ENCODE data around the gene GPR15LG. TPM values are rescaled to one million over a fixed set of nuclear protein-coding genes. Genes with fewer than 3 reads are reported as not detected.
A peak's percentile ranks its signal among the peaks of the same experiment; 100 is the strongest.

Gene GPR15LG
- total and polyA plus RNA-seq, 9 donors: 0.31 to 3.6 TPM; not detected in 7

DNA sequence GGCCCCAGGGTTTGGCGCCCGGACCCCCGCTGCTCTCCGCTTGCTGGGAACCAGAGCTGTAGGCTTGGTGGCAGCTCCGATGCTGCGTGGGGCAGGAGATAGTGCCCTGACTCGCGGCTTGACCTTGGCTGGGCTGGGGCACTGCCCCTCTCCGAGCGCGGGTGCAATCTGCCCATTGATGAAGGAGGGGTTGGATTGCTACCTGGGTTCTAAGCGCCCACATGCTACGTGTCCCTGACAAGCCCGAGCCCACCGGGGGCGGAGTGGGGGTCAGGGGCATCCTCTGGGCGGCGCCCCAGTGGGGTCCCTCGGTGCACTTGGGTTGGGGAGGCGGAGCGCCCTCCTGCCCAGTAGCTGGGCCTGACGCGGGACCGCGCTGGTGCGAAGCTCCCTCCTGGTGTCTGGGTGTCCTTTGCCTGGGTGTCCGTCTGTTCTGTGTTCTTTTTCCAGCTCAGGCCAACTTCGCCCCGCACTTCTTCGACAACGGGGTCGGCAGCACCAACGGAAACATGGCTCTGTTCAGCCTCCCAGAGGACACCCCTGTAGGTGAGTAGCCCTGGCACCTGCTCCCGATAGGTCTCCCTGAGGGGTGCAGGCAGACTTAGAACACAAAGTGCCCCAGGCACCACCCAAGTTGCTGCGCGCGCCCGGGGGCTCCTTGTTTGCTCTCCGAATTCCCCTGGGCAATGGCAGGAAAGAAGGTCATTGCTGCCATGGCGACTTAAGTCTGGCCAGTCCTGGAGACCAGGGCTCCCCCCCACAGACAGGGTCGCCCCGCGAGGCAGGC is 21.6 kb downstream of the GPR15LG start:
- Histone ChIP-seq H3K36me3 (no peaks in the 10 kb centered on the region), H3K9me3 (no peaks in the 10 kb centered on the region), H3K27ac (no peak overlapping the region), H3K4me1 (ENCODE audit: insufficient read depth) (no peaks in the 10 kb centered on the region), H3K4me3 (no peak overlapping the region), H3K27me3 (no peaks in the 10 kb centered on the region)
- DNase-seq: no peak
- WGBS, 3 donors: 13 to 21% (median 17%) methylated on average over 33 to 43 of the region's 43 CpGs
- intact Hi-C loops (cut with DNase I): no loop called here
- TF ChIP-seq EP300 (IDR thresholded peaks at IDR 0.05) (no peak), POLR2A (IDR thresholded peaks at IDR 0.05) (no peak)
- TF ChIP-seq, protein P1, sequence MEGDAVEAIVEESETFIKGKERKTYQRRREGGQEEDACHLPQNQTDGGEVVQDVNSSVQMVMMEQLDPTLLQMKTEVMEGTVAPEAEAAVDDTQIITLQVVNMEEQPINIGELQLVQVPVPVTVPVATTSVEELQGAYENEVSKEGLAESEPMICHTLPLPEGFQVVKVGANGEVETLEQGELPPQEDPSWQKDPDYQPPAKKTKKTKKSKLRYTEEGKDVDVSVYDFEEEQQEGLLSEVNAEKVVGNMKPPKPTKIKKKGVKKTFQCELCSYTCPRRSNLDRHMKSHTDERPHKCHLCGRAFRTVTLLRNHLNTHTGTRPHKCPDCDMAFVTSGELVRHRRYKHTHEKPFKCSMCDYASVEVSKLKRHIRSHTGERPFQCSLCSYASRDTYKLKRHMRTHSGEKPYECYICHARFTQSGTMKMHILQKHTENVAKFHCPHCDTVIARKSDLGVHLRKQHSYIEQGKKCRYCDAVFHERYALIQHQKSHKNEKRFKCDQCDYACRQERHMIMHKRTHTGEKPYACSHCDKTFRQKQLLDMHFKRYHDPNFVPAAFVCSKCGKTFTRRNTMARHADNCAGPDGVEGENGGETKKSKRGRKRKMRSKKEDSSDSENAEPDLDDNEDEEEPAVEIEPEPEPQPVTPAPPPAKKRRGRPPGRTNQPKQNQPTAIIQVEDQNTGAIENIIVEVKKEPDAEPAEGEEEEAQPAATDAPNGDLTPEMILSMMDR (IDR thresholded peaks at IDR 0.05): no peak

DNA sequence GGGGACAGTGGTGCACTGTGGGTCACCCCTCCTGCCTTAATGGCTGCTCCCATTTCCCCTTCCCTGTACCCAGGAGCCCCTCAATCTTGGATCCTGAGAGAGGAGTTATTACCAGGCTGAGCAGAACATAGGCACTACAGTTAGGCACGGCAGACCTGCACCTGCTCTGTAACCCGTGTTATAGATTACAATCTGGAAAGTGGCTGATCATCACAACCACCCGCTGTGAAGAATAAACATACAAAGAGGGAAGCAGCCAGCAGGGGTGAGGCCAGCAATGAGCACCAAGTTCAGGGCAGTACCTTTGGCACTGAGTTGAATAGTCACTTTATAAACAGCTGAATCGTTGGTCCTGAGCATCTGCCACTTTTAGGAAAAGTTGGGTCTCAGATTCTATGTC is 22.5 kb downstream of the GPR15LG start:
- Histone ChIP-seq H3K36me3 (no peaks in the 10 kb centered on the region), H3K4me3 (no peak overlapping the region), H3K27me3 (no peaks in the 10 kb centered on the region), H3K9me3 (no peaks in the 10 kb centered on the region), H3K27ac (no peak overlapping the region), H3K4me1 (ENCODE audit: insufficient read depth) (no peaks in the 10 kb centered on the region)
- intact Hi-C loops (cut with DNase I): no loop called here
- TF ChIP-seq POLR2A (IDR thresholded peaks at IDR 0.05) (no peak), EP300 (IDR thresholded peaks at IDR 0.05) (no peak)
- TF ChIP-seq, protein P1 (IDR thresholded peaks at IDR 0.05): no peak
- WGBS, 3 donors: 33 to 56% (median 35%) methylated on average over 4 of the region's 4 CpGs
- no peak for DNase-seq

DNA sequence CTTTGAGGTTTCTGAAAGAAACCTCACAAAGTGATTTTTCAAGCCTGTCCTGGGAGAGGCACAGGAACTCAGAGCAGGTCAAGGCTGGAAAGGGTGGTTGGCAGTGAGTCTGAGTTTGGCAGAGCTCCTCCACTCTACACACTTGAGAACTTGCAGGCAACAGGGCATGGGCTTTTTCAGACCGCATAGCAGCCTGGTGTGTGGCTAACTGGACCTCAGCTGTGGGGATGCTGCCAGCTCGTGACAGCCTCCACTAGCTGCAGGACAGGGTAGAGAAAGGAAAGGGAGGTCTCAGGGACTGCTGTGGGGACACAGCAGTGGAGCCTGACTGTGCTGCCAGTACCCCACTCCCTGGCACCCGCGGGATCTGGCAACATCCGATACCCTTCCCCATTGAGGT is 23.3 kb downstream of the GPR15LG start:
- DNase-seq: peak in 1 of 5 donors; percentile 10
- 56 to 72% (median 67%) methylated on average over 5 of the region's 5 CpGs for WGBS, 3 donors
- no peak overlapping the region for H3K27ac ChIP-seq
- intact Hi-C loops (cut with DNase I): no loop called here
- no peaks in the 10 kb centered on the region for H3K9me3 ChIP-seq
- no peaks in the 10 kb centered on the region for H3K36me3 ChIP-seq
- no peak overlapping the region for H3K4me3 ChIP-seq
- no peaks in the 10 kb centered on the region for H3K4me1 ChIP-seq (ENCODE audit: insufficient read depth)
- H3K27me3 ChIP-seq: no peaks in the 10 kb centered on the region
- TF ChIP-seq, protein P1 (IDR thresholded peaks at IDR 0.05): no peak
- TF ChIP-seq EP300 (IDR thresholded peaks at IDR 0.05) (no peak), POLR2A (IDR thresholded peaks at IDR 0.05) (no peak)

DNA sequence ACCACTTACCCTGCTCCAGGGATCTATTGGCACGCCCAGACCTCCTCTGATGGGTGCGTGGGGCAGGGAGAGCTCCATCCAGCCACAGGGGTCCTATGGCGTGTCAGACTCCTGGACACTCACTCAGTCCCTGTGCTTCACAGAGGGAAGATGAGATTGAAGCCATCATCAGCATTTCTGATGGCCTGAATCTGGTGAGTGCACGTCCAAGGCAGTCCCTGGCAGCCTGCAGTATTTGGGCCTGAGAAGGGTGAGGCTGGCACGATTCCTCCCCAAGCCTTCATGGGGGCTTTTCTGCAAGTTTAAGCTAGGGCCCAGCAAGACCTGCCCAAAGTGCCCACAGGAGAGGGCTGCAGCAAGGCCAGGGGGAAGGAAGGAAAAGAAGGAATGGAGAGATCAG is 24.0 kb downstream of the GPR15LG start:
- Histone ChIP-seq H3K4me1 (ENCODE audit: insufficient read depth) (no peaks in the 10 kb centered on the region), H3K4me3 (no peak overlapping the region), H3K27me3 (no peaks in the 10 kb centered on the region), H3K9me3 (no peaks in the 10 kb centered on the region), H3K27ac (no peak overlapping the region), H3K36me3 (no peaks in the 10 kb centered on the region)
- 74 to 79% (median 79%) methylated on average over 3 to 5 of the region's 5 CpGs for WGBS, 3 donors
- intact Hi-C loops (cut with DNase I): no loop called here
- DNase-seq: no peak
- TF ChIP-seq, protein P1 (IDR thresholded peaks at IDR 0.05): no peak
- no peak for TF ChIP-seq POLR2A (IDR thresholded peaks at IDR 0.05)
- no peak for TF ChIP-seq EP300 (IDR thresholded peaks at IDR 0.05)
